SK-N-SH (cell line): ENCODE results near the gene ARHGAP21. TPM values are rescaled to one million over a fixed set of nuclear protein-coding genes. Genes with fewer than 3 reads are reported as not detected.

Experiments used
- CTCF ChIA-PET: fragments of 300-600, 350-600 bp; formaldehyde crosslinking; extraction: SDS; loops from one replicate; lab custom pipeline; 2021; lab: Yijun Ruan, JAX
- POLR2A ChIA-PET: fragments of 350-600 bp; sonication (Branson Sonifier 250); formaldehyde crosslinking; extraction: SDS; loops from one replicate; lab custom pipeline; 2020; ENCODE audit warnings: antibody characterized with exemption, inconsistent platforms; lab: Yijun Ruan, JAX
- DNase-seq: peaks from one replicate; pipeline ENCODE4 v3.0.0; 2012
- H2AFZ ChIP-seq: fragments of 200-600 bp; sonication (generic); 2 replicates; pipeline ENCODE4 v1.8.1; 2016; ENCODE audit warnings: antibody characterized with exemption, mild to moderate bottlenecking, low read depth
- H3F3A ChIP-seq: fragments of 200-600 bp; sonication (generic); replicated peaks from 2 replicates; pipeline ENCODE3; 2016; ENCODE audit warnings: antibody characterized with exemption, mild to moderate bottlenecking; ENCODE audit not compliant: insufficient read depth
- H3K27ac ChIP-seq, 2 experiments: fragments of 200-500 bp in 1 of 2; fragments of 200-600 bp in 1 of 2; sonication (Bioruptor generic) in 1 of 2; sonication (generic), shearing (Covaris generic) in 1 of 2; 2 replicates each; pipeline versions ENCODE4 v1.5.1 to v1.6.1; 2014 to 2016; ENCODE audit warnings: low read depth in 2 of 2, inconsistent platforms in 1 of 2, low read length in 1 of 2, mild to moderate bottlenecking in 1 of 2, mixed read lengths in 1 of 2
- H3K27me3 ChIP-seq: fragments of 200-600 bp; sonication (generic), shearing (Covaris generic); 2 replicates; pipeline ENCODE4 v1.6.1; 2016; ENCODE audit warnings: mixed run types; ENCODE audit not compliant: insufficient read depth
- H3K36me3 ChIP-seq, 2 experiments: fragments of 200-500 bp in 1 of 2; fragments of 200-600 bp in 1 of 2; sonication (Bioruptor generic) in 1 of 2; sonication (generic) in 1 of 2; replicated peaks in 1 of 2; 2 replicates each; pipeline versions ENCODE3 to v1.5.1; 2014 to 2016; ENCODE audit warnings: low read length in 1 of 2, mild to moderate bottlenecking in 1 of 2; ENCODE audit not compliant: insufficient read depth in 2 of 2, control insufficient read depth in 1 of 2
- H3K4me1 ChIP-seq, 2 experiments: fragments of 200-500 bp in 1 of 2; fragments of 200-600 bp in 1 of 2; sonication (Bioruptor generic) in 1 of 2; sonication (generic), shearing (Covaris generic) in 1 of 2; 2 replicates each; pipeline versions ENCODE4 v1.5.1 to v1.6.1; 2014 to 2016; ENCODE audit warnings: low read depth in 1 of 2, low read length in 1 of 2, mixed run types in 1 of 2; ENCODE audit not compliant: insufficient read depth in 2 of 2, control insufficient read depth in 1 of 2
- H3K4me2 ChIP-seq: fragments of 200-600 bp; sonication (generic), shearing (Covaris generic); 2 replicates; pipeline ENCODE4 v1.6.1; 2017; ENCODE audit warnings: mixed run types
- H3K4me3 ChIP-seq, 2 experiments: fragments of 200-500 bp in 1 of 2; fragments of 200-600 bp in 1 of 2; sonication (Bioruptor generic) in 1 of 2; sonication (generic), shearing (Covaris generic) in 1 of 2; 2 replicates each; pipeline versions ENCODE4 v1.5.1 to v1.8.1; 2014 to 2016; ENCODE audit warnings: low read depth in 2 of 2, inconsistent platforms in 1 of 2, low read length in 1 of 2, mild to moderate bottlenecking in 1 of 2, mixed read lengths in 1 of 2, moderate library complexity in 1 of 2
- H3K79me2 ChIP-seq: fragments of 200-600 bp; sonication (generic); 2 replicates; pipeline ENCODE4 v1.8.1; 2017; ENCODE audit warnings: mild to moderate bottlenecking; ENCODE audit not compliant: insufficient read depth
- H3K9ac ChIP-seq: fragments of 200-600 bp; sonication (generic); 2 replicates; pipeline ENCODE4 v1.6.1; 2017; ENCODE audit warnings: mixed run types
- H3K9me2 ChIP-seq: fragments of 200-600 bp; sonication (generic); 2 replicates; pipeline ENCODE4 v1.6.1; 2017; ENCODE audit warnings: mixed run types
- H3K9me3 ChIP-seq: fragments of 200-600 bp; sonication (generic); 2 replicates; pipeline ENCODE4 v1.6.1; 2017; ENCODE audit warnings: mixed run types, mild to moderate bottlenecking, moderate library complexity
- H4K20me1 ChIP-seq: fragments of 200-600 bp; sonication (generic); 2 replicates; pipeline ENCODE4 v1.6.1; 2017; ENCODE audit warnings: mild to moderate bottlenecking, mixed run types; ENCODE audit not compliant: insufficient read depth
- CHD2 ChIP-seq: fragments of 150-350 bp; IDR thresholded peaks from 2 replicates; pipeline ENCODE4 v1.6.1; 2018; ENCODE audit warnings: low read length; ENCODE audit not compliant: partially characterized antibody
- ELF1 ChIP-seq: IDR thresholded peaks from 2 replicates; pipeline ENCODE4 v1.4.0; 2012
- EP300 ChIP-seq, 2 experiments: IDR thresholded peaks; 2 replicates each; pipeline versions ENCODE4 v1.4.0 to v1.6.1; 2012; ENCODE audit warnings: borderline replicate concordance in 1 of 2, low read depth in 1 of 2, low read length in 1 of 2
- MXI1 ChIP-seq: IDR thresholded peaks from 2 replicates; pipeline ENCODE4 v1.6.1; 2012; ENCODE audit warnings: mild to moderate bottlenecking, low read depth, low read length, improper control_type of control experiment
- NFIC ChIP-seq: IDR thresholded peaks from 2 replicates; pipeline ENCODE4 v1.4.0; 2012; ENCODE audit warnings: borderline replicate concordance
- POLR2AphosphoS5 ChIP-seq: IDR thresholded peaks from 2 replicates; pipeline ENCODE4 v1.6.1; 2012; ENCODE audit warnings: low read depth, low read length
- RFX5 ChIP-seq: IDR thresholded peaks from 2 replicates; pipeline ENCODE4 v1.6.1; 2012; ENCODE audit warnings: mild to moderate bottlenecking, improper control_type of control experiment, low read length
- SMC3 ChIP-seq: IDR thresholded peaks from 2 replicates; pipeline ENCODE4 v1.6.1; 2012; ENCODE audit warnings: low read depth, low read length, improper control_type of control experiment
- TCF12 ChIP-seq: IDR thresholded peaks from 2 replicates; pipeline ENCODE4 v1.4.0; 2012
- WGBS: methylation state at CpG from one replicate; pipeline ENCODE4 v1.1.6; 2017; ENCODE audit warnings: low lambda C conversion rate; 5-methylcytosine and 5-hydroxymethylcytosine counted together
- polyA plus RNA-seq, 3 experiments: library from polyadenylated mRNA; depleted of rRNA; stranded (reverse); fragments of >200 nt; gene quantifications; 2 replicates each; pipeline ENCODE4 v1.2.3, GENCODE V29; 2012
- TF ChIP-seq, protein P1 (sequence below): IDR thresholded peaks from 2 replicates; pipeline ENCODE4 v1.6.1; 2012; ENCODE audit warnings: mild to moderate bottlenecking, low read depth, low read length, moderate library complexity
- TF ChIP-seq, protein P2 (sequence below): IDR thresholded peaks from 2 replicates; pipeline ENCODE4 v1.4.0; 2012; ENCODE audit warnings: low read depth
- TF ChIP-seq, protein P3 (sequence below): fragments of 150-350 bp; IDR thresholded peaks from 2 replicates; pipeline ENCODE4 v1.6.1; 2017; ENCODE audit warnings: antibody characterized with exemption, low read length, low read depth, borderline replicate concordance
- TF ChIP-seq, protein P4 (sequence below): fragments of 150-350 bp; IDR thresholded peaks from 2 replicates; pipeline ENCODE4 v1.6.1; 2016; ENCODE audit warnings: mild to moderate bottlenecking, low read depth, low read length
- TF ChIP-seq, protein P5 (sequence below): IDR thresholded peaks from 2 replicates; pipeline ENCODE4; 2012
- TF ChIP-seq, protein P6 (sequence below): IDR thresholded peaks from 2 replicates; pipeline ENCODE4 v1.4.0; 2012; ENCODE audit warnings: low read depth, borderline replicate concordance
- TF ChIP-seq, protein P7 (sequence below): IDR thresholded peaks from 2 replicates; pipeline ENCODE4 v1.4.0; 2012; ENCODE audit warnings: low read depth, borderline replicate concordance

ARHGAP21 gene
- polyA plus RNA-seq, 1 of the 3 experiments (the other 2 are of a cell fraction) = 27.8 TPM

DNA sequence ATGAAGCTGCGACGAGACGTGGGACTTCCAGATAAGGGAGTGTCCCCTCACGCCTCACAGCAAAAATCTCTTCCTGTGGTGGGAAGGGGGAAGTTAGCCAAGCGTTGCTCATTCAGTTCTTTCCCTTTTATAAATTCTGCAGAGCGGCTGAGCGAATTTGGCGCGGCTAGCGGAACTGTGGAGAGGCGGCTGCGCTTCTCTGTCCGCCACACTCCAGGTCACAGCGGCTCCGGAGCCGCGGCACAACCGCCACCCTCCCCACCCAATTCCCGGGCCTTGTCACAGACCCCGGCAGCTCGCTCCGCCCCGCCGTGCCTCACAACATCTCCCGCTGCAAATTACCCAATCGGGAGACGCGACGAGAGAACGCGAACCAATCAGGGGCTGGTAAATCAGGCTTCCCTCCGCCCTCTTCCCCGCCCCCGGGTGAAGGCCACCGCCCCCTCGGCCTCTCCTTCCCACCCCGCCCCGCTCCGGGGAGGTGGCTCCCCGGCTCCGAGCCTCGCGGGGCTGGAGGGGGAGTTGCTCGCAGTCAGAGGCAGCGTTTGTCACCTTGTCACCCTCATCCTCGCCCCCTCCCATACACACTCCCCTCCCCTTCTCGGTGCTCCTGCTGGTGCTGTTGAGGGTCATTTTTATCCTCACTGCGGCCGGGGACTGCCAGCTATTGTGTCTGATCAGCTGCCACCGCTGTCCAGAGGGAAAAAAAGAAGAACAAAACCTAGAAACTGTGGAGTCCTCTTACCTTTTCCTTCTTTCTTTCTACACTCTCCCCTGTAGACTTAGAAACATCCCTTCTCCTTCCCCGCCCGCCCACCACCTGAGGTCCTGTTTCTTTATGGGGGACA, 918 bp upstream of the ARHGAP21 start:
- peaks cover 0 to 8% of the 10 kb centered on the region in 2 experiments for H3K36me3 ChIP-seq
- peak overlapping the region; percentile 98 for H3K4me2 ChIP-seq
- 2% methylated on average over 15 of the region's 52 CpGs for WGBS
- peaks cover 35% of the 10 kb centered on the region for H3K79me2 ChIP-seq
- no peaks in the 10 kb centered on the region for H3K9me2 ChIP-seq
- H3K27me3 ChIP-seq = no peaks in the 10 kb centered on the region
- peak overlapping the region; percentile 80 to 96 for H3K4me3 ChIP-seq
- POLR2A ChIA-PET = interaction anchor here (1.4 kb wide), 1 partner anchor 292 kb away, joined by 7 read pairs; the partner anchor contains the start of genes ENKUR and THNSL1
- peaks cover 11% of the 10 kb centered on the region for H3F3A ChIP-seq
- TF ChIP-seq, protein P1, sequence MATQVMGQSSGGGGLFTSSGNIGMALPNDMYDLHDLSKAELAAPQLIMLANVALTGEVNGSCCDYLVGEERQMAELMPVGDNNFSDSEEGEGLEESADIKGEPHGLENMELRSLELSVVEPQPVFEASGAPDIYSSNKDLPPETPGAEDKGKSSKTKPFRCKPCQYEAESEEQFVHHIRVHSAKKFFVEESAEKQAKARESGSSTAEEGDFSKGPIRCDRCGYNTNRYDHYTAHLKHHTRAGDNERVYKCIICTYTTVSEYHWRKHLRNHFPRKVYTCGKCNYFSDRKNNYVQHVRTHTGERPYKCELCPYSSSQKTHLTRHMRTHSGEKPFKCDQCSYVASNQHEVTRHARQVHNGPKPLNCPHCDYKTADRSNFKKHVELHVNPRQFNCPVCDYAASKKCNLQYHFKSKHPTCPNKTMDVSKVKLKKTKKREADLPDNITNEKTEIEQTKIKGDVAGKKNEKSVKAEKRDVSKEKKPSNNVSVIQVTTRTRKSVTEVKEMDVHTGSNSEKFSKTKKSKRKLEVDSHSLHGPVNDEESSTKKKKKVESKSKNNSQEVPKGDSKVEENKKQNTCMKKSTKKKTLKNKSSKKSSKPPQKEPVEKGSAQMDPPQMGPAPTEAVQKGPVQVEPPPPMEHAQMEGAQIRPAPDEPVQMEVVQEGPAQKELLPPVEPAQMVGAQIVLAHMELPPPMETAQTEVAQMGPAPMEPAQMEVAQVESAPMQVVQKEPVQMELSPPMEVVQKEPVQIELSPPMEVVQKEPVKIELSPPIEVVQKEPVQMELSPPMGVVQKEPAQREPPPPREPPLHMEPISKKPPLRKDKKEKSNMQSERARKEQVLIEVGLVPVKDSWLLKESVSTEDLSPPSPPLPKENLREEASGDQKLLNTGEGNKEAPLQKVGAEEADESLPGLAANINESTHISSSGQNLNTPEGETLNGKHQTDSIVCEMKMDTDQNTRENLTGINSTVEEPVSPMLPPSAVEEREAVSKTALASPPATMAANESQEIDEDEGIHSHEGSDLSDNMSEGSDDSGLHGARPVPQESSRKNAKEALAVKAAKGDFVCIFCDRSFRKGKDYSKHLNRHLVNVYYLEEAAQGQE = peak; percentile 11; the same call in 1 of the 2 replicates
- TF ChIP-seq TCF12 (0 out of 2 replicates have a peak, but pooled peaks have one; percentile 9), EP300 (IDR thresholded peaks at IDR 0.05; ENCODE audit: borderline replicate concordance in 1 of 2, low read depth in 1 of 2, low read length in 1 of 2) (peak in 1 of 2 experiments; percentile 21; a peak in 1 of 4 replicates), MXI1 (peak; percentile 65; the same call in 1 of the 2 replicates), CHD2 (no peak), SMC3 (0 out of 2 replicates have a peak, but pooled peaks have one; percentile 1), POLR2AphosphoS5 (peak; percentile 80), RFX5 (peak; percentile 88), ELF1 (0 out of 2 replicates have a peak, but pooled peaks have one; percentile 24), NFIC (0 out of 2 replicates have a peak, but pooled peaks have one; percentile 3)
- TF ChIP-seq, protein P2, sequence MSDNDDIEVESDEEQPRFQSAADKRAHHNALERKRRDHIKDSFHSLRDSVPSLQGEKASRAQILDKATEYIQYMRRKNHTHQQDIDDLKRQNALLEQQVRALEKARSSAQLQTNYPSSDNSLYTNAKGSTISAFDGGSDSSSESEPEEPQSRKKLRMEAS = peak; percentile 36; the same call in 1 of the 2 replicates
- TF ChIP-seq, protein P3, sequence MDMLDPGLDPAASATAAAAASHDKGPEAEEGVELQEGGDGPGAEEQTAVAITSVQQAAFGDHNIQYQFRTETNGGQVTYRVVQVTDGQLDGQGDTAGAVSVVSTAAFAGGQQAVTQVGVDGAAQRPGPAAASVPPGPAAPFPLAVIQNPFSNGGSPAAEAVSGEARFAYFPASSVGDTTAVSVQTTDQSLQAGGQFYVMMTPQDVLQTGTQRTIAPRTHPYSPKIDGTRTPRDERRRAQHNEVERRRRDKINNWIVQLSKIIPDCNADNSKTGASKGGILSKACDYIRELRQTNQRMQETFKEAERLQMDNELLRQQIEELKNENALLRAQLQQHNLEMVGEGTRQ = no peak
- TF ChIP-seq, protein P4, sequence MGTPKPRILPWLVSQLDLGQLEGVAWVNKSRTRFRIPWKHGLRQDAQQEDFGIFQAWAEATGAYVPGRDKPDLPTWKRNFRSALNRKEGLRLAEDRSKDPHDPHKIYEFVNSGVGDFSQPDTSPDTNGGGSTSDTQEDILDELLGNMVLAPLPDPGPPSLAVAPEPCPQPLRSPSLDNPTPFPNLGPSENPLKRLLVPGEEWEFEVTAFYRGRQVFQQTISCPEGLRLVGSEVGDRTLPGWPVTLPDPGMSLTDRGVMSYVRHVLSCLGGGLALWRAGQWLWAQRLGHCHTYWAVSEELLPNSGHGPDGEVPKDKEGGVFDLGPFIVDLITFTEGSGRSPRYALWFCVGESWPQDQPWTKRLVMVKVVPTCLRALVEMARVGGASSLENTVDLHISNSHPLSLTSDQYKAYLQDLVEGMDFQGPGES = peak; percentile 34; the same call in 1 of the 2 replicates
- TF ChIP-seq, protein P5, sequence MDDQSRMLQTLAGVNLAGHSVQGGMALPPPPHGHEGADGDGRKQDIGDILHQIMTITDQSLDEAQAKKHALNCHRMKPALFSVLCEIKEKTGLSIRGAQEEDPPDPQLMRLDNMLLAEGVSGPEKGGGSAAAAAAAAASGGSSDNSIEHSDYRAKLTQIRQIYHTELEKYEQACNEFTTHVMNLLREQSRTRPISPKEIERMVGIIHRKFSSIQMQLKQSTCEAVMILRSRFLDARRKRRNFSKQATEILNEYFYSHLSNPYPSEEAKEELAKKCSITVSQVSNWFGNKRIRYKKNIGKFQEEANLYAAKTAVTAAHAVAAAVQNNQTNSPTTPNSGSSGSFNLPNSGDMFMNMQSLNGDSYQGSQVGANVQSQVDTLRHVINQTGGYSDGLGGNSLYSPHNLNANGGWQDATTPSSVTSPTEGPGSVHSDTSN = peak; percentile 45
- TF ChIP-seq, protein P6, sequence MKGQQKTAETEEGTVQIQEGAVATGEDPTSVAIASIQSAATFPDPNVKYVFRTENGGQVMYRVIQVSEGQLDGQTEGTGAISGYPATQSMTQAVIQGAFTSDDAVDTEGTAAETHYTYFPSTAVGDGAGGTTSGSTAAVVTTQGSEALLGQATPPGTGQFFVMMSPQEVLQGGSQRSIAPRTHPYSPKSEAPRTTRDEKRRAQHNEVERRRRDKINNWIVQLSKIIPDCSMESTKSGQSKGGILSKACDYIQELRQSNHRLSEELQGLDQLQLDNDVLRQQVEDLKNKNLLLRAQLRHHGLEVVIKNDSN = no peak
- TF ChIP-seq, protein P7, sequence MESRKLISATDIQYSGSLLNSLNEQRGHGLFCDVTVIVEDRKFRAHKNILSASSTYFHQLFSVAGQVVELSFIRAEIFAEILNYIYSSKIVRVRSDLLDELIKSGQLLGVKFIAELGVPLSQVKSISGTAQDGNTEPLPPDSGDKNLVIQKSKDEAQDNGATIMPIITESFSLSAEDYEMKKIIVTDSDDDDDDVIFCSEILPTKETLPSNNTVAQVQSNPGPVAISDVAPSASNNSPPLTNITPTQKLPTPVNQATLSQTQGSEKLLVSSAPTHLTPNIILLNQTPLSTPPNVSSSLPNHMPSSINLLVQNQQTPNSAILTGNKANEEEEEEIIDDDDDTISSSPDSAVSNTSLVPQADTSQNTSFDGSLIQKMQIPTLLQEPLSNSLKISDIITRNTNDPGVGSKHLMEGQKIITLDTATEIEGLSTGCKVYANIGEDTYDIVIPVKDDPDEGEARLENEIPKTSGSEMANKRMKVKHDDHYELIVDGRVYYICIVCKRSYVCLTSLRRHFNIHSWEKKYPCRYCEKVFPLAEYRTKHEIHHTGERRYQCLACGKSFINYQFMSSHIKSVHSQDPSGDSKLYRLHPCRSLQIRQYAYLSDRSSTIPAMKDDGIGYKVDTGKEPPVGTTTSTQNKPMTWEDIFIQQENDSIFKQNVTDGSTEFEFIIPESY = no peak
- CTCF ChIA-PET = interaction anchor here (1.0 to 2.2 kb wide), 3 partner anchors 82 to 262 kb away, joined by 3 to 9 read pairs (median 3); no protein-coding TSS in a partner anchor
- DNase-seq = peak; percentile 96
- peaks cover 21% of the 10 kb centered on the region for H4K20me1 ChIP-seq
- peaks cover 0 to 22% of the 10 kb centered on the region in 2 experiments; a peak in 2 of 4 replicates for H3K4me1 ChIP-seq
- H3K9me3 ChIP-seq = no peaks in the 10 kb centered on the region
- H3K9ac ChIP-seq = peak overlapping the region; percentile 88
- peak overlapping the region; percentile 91 for H2AFZ ChIP-seq
- peak overlapping the region; percentile 85 to 91 for H3K27ac ChIP-seq
